ENCODE data around the gene GAL3ST3.

The GAL3ST3 gene

GRCh38 chr11:66066751-66067150 is 17.8 kb upstream of the GAL3ST3 start:
- H4K20me1 ChIP-seq (ENCODE audit: control insufficient read depth, insufficient read depth, low read depth, low read length): no peaks in the 10 kb centered on the region
- H3K36me3 ChIP-seq (ENCODE audit: control insufficient read depth, low read length): peaks cover 83% of the 10 kb centered on the region
- H3K4me3 ChIP-seq (ENCODE audit: low read length): no peak overlapping the region
- no peaks in the 10 kb centered on the region for H3K9me2 ChIP-seq (replicated peaks; ENCODE audit: control insufficient read depth, low read length)
- H3K27ac ChIP-seq (ENCODE audit: low read depth, low read length): no peak overlapping the region
- H3K27me3 ChIP-seq (ENCODE audit: control insufficient read depth, low read length): no peaks in the 10 kb centered on the region
- peaks cover 35% of the 10 kb centered on the region for H3K79me2 ChIP-seq (ENCODE audit: control insufficient read depth, low read length)
- TF ChIP-seq EZH2phosphoT487 (IDR thresholded peaks at IDR 0.05; ENCODE audit: borderline replicate concordance, low read length): no peak
- no peak for TF ChIP-seq CTCF (IDR thresholded peaks at IDR 0.05; ENCODE audit: low read depth, low read length, poor library complexity, severe bottlenecking)
- no peaks in the 10 kb centered on the region for H3K9me3 ChIP-seq (ENCODE audit: control insufficient read depth, insufficient read depth, low read length)
- no peak overlapping the region for H3K4me2 ChIP-seq (ENCODE audit: low read length)
- peaks cover 41% of the 10 kb centered on the region for H3F3A ChIP-seq (ENCODE audit: control insufficient read depth, insufficient read depth)
- H3K4me1 ChIP-seq (ENCODE audit: control insufficient read depth, low read length): peaks cover 36% of the 10 kb centered on the region

GRCh38 chr11:66064571-66064970 is 15.6 kb upstream of the GAL3ST3 start:
- TF ChIP-seq CTCF (IDR thresholded peaks at IDR 0.05; ENCODE audit: low read depth, low read length, poor library complexity, severe bottlenecking) (no peak), EZH2phosphoT487 (IDR thresholded peaks at IDR 0.05; ENCODE audit: borderline replicate concordance, low read length) (no peak)
- Histone ChIP-seq H3K36me3 (ENCODE audit: control insufficient read depth, low read length) (peaks cover 96% of the 10 kb centered on the region), H4K20me1 (ENCODE audit: control insufficient read depth, insufficient read depth, low read depth, low read length) (no peaks in the 10 kb centered on the region), H3K4me1 (ENCODE audit: control insufficient read depth, low read length) (peaks cover 31% of the 10 kb centered on the region), H3K9me3 (ENCODE audit: control insufficient read depth, insufficient read depth, low read length) (no peaks in the 10 kb centered on the region), H3K79me2 (ENCODE audit: control insufficient read depth, low read length) (peaks cover 27% of the 10 kb centered on the region), H3K9me2 (replicated peaks; ENCODE audit: control insufficient read depth, low read length) (no peaks in the 10 kb centered on the region), H3K27me3 (ENCODE audit: control insufficient read depth, low read length) (no peaks in the 10 kb centered on the region), H3K4me3 (ENCODE audit: low read length) (no peak overlapping the region), H3F3A (ENCODE audit: control insufficient read depth, insufficient read depth) (peaks cover 41% of the 10 kb centered on the region), H3K27ac (ENCODE audit: low read depth, low read length) (no peak overlapping the region), H3K4me2 (ENCODE audit: low read length) (no peak overlapping the region)

GRCh38 chr11:66063900-66064299 is 14.9 kb upstream of the GAL3ST3 start:
- Histone ChIP-seq H3K4me1 (ENCODE audit: control insufficient read depth, low read length) (peaks cover 24% of the 10 kb centered on the region), H3K79me2 (ENCODE audit: control insufficient read depth, low read length) (peaks cover 27% of the 10 kb centered on the region), H3K36me3 (ENCODE audit: control insufficient read depth, low read length) (peaks cover 96% of the 10 kb centered on the region), H3K9me2 (replicated peaks; ENCODE audit: control insufficient read depth, low read length) (no peaks in the 10 kb centered on the region), H4K20me1 (ENCODE audit: control insufficient read depth, insufficient read depth, low read depth, low read length) (no peaks in the 10 kb centered on the region), H3K4me2 (ENCODE audit: low read length) (no peak overlapping the region), H3K9me3 (ENCODE audit: control insufficient read depth, insufficient read depth, low read length) (no peaks in the 10 kb centered on the region), H3K4me3 (ENCODE audit: low read length) (no peak overlapping the region), H3F3A (ENCODE audit: control insufficient read depth, insufficient read depth) (peaks cover 37% of the 10 kb centered on the region), H3K27ac (ENCODE audit: low read depth, low read length) (no peak overlapping the region), H3K27me3 (ENCODE audit: control insufficient read depth, low read length) (no peaks in the 10 kb centered on the region)
- TF ChIP-seq EZH2phosphoT487 (IDR thresholded peaks at IDR 0.05; ENCODE audit: borderline replicate concordance, low read length) (no peak), CTCF (IDR thresholded peaks at IDR 0.05; ENCODE audit: low read depth, low read length, poor library complexity, severe bottlenecking) (no peak)

- peaks cover 26% of the 10 kb centered on the region for H3F3A ChIP-seq (ENCODE audit: control insufficient read depth, insufficient read depth)
- peaks cover 94% of the 10 kb centered on the region for H3K36me3 ChIP-seq (ENCODE audit: control insufficient read depth, low read length)
- no peak overlapping the region for H3K27ac ChIP-seq (ENCODE audit: low read depth, low read length)
These were observed 13.4 kb upstream of the GAL3ST3 start for GRCh38 chr11:66062408-66062807.

More at GRCh38 chr11:66062408-66062807, 13.4 kb upstream of the GAL3ST3 start:
- Histone ChIP-seq H3K4me3 (ENCODE audit: low read length) (no peak overlapping the region), H3K27me3 (ENCODE audit: control insufficient read depth, low read length) (no peaks in the 10 kb centered on the region), H3K4me2 (ENCODE audit: low read length) (no peak overlapping the region), H4K20me1 (ENCODE audit: control insufficient read depth, insufficient read depth, low read depth, low read length) (no peaks in the 10 kb centered on the region), H3K79me2 (ENCODE audit: control insufficient read depth, low read length) (peaks cover 24% of the 10 kb centered on the region), H3K9me2 (replicated peaks; ENCODE audit: control insufficient read depth, low read length) (no peaks in the 10 kb centered on the region), H3K9me3 (ENCODE audit: control insufficient read depth, insufficient read depth, low read length) (no peaks in the 10 kb centered on the region), H3K4me1 (ENCODE audit: control insufficient read depth, low read length) (peaks cover 12% of the 10 kb centered on the region)
- TF ChIP-seq EZH2phosphoT487 (IDR thresholded peaks at IDR 0.05; ENCODE audit: borderline replicate concordance, low read length) (no peak), CTCF (IDR thresholded peaks at IDR 0.05; ENCODE audit: low read depth, low read length, poor library complexity, severe bottlenecking) (no peak)
